Smooth muscle cell (in vitro differentiated cells): ENCODE measurements around the gene CD34. TPM values are rescaled to one million over a fixed set of nuclear protein-coding genes. Genes with fewer than 3 reads are reported as not detected.

Experiments
- DNase-seq: peaks from one replicate; lab custom pipeline; 2025; ENCODE audit not compliant: unreplicated experiment; lab: John Stamatoyannopoulos, UW
- H2AFZ ChIP-seq: fragments of 200-600 bp; sonication (generic); 2 replicates; pipeline ENCODE4 v1.6.0; 2016; ENCODE audit warnings: antibody characterized with exemption, low read depth, mild to moderate bottlenecking
- H3F3A ChIP-seq: fragments of 200-600 bp; sonication (generic); 2 replicates; pipeline ENCODE4 v1.6.0; 2017; ENCODE audit warnings: antibody characterized with exemption, low read depth
- H3K27ac ChIP-seq: fragments of 200-600 bp; sonication (generic); 2 replicates; pipeline ENCODE4 v1.5.1; 2016; ENCODE audit warnings: low read depth, mild to moderate bottlenecking
- H3K27me3 ChIP-seq: fragments of 200-600 bp; sonication (generic); 2 replicates; pipeline ENCODE4 v1.6.1; 2016; ENCODE audit warnings: low read depth, mild to moderate bottlenecking
- H3K36me3 ChIP-seq: fragments of 200-600 bp; sonication (generic); 2 replicates; pipeline ENCODE4 v1.5.1; 2016; ENCODE audit warnings: low read depth
- H3K4me1 ChIP-seq: fragments of 200-600 bp; sonication (generic); 2 replicates; pipeline ENCODE4 v1.5.1; 2016; ENCODE audit warnings: low read depth
- H3K4me2 ChIP-seq: fragments of 200-600 bp; sonication (generic); 2 replicates; pipeline ENCODE4 v1.6.0; 2016; ENCODE audit warnings: mild to moderate bottlenecking
- H3K4me3 ChIP-seq: fragments of 200-600 bp; sonication (generic); 2 replicates; pipeline ENCODE4 v1.5.1; 2016; ENCODE audit warnings: mild to moderate bottlenecking
- H3K79me2 ChIP-seq: fragments of 200-600 bp; sonication (generic); 2 replicates; pipeline ENCODE4 v1.6.0; 2016; ENCODE audit warnings: low read depth, mild to moderate bottlenecking
- H3K9ac ChIP-seq: fragments of 200-600 bp; sonication (generic); 2 replicates; pipeline ENCODE4 v1.6.0; 2016; ENCODE audit warnings: low read depth
- H3K9me3 ChIP-seq: fragments of 200-600 bp; sonication (generic); replicated peaks from 2 replicates; pipeline ENCODE4 v1.5.1; 2016; ENCODE audit warnings: low read depth
- H4K20me1 ChIP-seq: fragments of 200-600 bp; sonication (generic); 2 replicates; pipeline ENCODE4 v1.6.0; 2016; ENCODE audit warnings: low read depth
- CTCF ChIP-seq: fragments of 200-600 bp; sonication (generic); IDR thresholded peaks from 2 replicates; pipeline ENCODE4 v1.5.1; 2017; ENCODE audit warnings: borderline replicate concordance, mild to moderate bottlenecking, antibody characterized with exemption; ENCODE audit not compliant: insufficient read depth, poor library complexity, severe bottlenecking
- WGBS: methylation state at CpG from one replicate; pipeline ENCODE4 v1.1.7; 2016; ENCODE audit warnings: low lambda C conversion rate; 5-methylcytosine and 5-hydroxymethylcytosine counted together
- polyA plus RNA-seq: library from polyadenylated mRNA; unstranded; fragments of >200 nt; fragmentation: Nextera tagmentation; extraction: Ambion mirVana; gene quantifications from 2 replicates; pipeline ENCODE4 v1.2.1, GENCODE V29; 2016
- total RNA-seq: library from RNA; depleted of rRNA; stranded (reverse); fragments of >200 nt; gene quantifications from 2 replicates; pipeline ENCODE4 v1.2.3, GENCODE V29; 2014

Gene CD34
- total and polyA plus RNA-seq, 2 experiments from 2014 or later, result not detected

GRCh38 chr1:207841293-207841692 lies 69.6 kb downstream of the CD34 start:
- Histone ChIP-seq H3K79me2 (no peaks in the 10 kb centered on the region), H3K27ac (no peak overlapping the region), H3K9ac (no peak overlapping the region), H4K20me1 (no peaks in the 10 kb centered on the region), H3K9me3 (no peaks in the 10 kb centered on the region), H2AFZ (no peak overlapping the region), H3K4me3 (no peak overlapping the region), H3K36me3 (no peaks in the 10 kb centered on the region), H3F3A (no peaks in the 10 kb centered on the region), H3K27me3 (no peaks in the 10 kb centered on the region), H3K4me2 (no peak overlapping the region), H3K4me1 (peaks cover 3% of the 10 kb centered on the region)
- 82% methylated on average over 1 of the region's 1 CpG for WGBS
- no peak for DNase-seq
- TF ChIP-seq CTCF, result no peak

- H3K9ac ChIP-seq, result no peak overlapping the region
- H3K27ac ChIP-seq, result no peak overlapping the region
- H4K20me1 ChIP-seq, result no peaks in the 10 kb centered on the region
- H3F3A ChIP-seq, result no peaks in the 10 kb centered on the region
- H3K79me2 ChIP-seq, result no peaks in the 10 kb centered on the region
- TF ChIP-seq CTCF, result no peak
- H3K36me3 ChIP-seq, result no peaks in the 10 kb centered on the region
- H3K27me3 ChIP-seq, result no peaks in the 10 kb centered on the region
- no peak overlapping the region for H2AFZ ChIP-seq
- H3K4me1 ChIP-seq, result peaks cover 3% of the 10 kb centered on the region
- H3K4me2 ChIP-seq, result no peak overlapping the region
- DNase-seq, result no peak
- no peaks in the 10 kb centered on the region for H3K9me3 ChIP-seq
- 85% methylated on average over 2 of the region's 2 CpGs for WGBS
- H3K4me3 ChIP-seq, result no peak overlapping the region
Measured at GRCh38 chr1:207840380-207840779, 70.5 kb downstream of the CD34 start.

DNA sequence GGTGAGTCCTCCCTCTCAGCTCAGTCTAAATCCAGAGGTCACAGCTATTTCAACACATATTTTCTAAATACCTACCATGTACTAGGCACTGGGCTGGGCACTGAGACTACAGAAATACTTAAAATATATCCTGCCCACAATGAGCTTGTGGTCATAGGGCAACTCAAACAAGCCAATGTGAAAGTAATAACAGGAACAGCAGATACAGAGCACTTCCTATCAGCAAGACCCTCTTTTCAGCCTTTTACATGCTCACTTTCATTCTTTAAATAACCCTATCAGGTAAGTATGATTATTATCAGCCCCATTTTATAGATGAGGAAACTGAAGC lies 71.9 kb downstream of the CD34 start:
- DNase-seq, result no peak
- Histone ChIP-seq H2AFZ (no peak overlapping the region), H3K27ac (no peak overlapping the region), H3K4me2 (no peak overlapping the region), H3K4me1 (peaks cover 3% of the 10 kb centered on the region), H3K79me2 (no peaks in the 10 kb centered on the region), H3K36me3 (no peaks in the 10 kb centered on the region), H3K9ac (no peak overlapping the region), H3K27me3 (no peaks in the 10 kb centered on the region), H3K4me3 (no peak overlapping the region), H3K9me3 (no peaks in the 10 kb centered on the region), H4K20me1 (no peaks in the 10 kb centered on the region), H3F3A (no peaks in the 10 kb centered on the region)
- no peak for TF ChIP-seq CTCF

DNA sequence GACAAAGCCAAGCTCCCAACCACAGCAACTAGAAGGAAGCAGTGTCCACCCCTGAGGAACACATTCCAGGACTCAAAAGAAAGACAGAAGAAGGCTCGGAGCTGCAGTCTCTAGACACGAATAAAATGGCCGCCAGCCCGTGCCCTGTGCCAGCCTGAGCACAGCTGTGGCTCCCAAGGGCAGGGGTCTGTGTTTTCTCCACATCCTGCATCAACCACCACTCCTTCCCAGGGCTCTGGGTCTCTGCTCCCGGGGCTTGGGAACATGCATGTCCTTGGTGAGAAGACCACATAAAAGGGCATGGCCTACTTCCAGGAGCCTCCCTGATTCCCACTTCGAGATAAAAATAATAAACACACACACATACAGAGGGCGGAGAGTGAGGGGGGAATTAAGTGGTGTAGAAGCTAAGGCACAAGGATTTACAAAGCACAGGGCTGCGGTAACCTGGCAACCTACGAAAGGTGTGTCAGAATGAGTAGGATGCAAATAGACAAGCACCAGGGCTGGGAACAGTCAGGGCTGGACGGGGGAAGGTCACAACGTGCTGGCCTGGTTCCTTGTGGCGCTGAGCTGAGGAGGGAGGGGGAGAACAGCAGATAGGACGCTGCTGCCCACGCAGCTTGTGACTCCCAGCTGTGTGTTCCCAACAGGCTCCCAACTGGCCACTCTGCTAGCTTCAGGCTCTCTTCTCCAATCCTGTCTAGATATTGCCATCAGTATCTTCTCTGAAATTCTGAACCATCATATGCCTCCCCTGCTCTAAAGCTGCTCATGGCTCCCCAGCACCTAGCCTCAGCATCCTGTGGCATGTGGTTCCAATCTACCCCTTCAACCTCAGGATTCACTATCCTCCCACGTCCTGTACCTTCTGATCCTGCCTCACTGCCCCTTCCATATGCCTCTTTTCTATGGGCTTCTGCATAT lies 72.5 kb downstream of the CD34 start:
- H2AFZ ChIP-seq, result no peak overlapping the region
- H3K9ac ChIP-seq, result no peak overlapping the region
- WGBS, result 59% methylated on average over 15 of the region's 15 CpGs
- H3K27me3 ChIP-seq, result no peaks in the 10 kb centered on the region
- H3K36me3 ChIP-seq, result no peaks in the 10 kb centered on the region
- no peak for DNase-seq
- H3K9me3 ChIP-seq, result no peaks in the 10 kb centered on the region
- peaks cover 3% of the 10 kb centered on the region for H3K4me1 ChIP-seq
- no peak overlapping the region for H3K4me3 ChIP-seq
- H3K27ac ChIP-seq, result peak overlapping the region; percentile 19
- H3F3A ChIP-seq, result no peaks in the 10 kb centered on the region
- no peaks in the 10 kb centered on the region for H4K20me1 ChIP-seq
- H3K79me2 ChIP-seq, result no peaks in the 10 kb centered on the region
- no peak for TF ChIP-seq CTCF
- H3K4me2 ChIP-seq, result no peak overlapping the region
